H9 (cell line): ENCODE measurements around the gene TPD52L1. TPM values are rescaled to one million over a fixed set of nuclear protein-coding genes. Genes with fewer than 3 reads are reported as not detected.

Experiments used
- DNase-seq: peaks from one replicate; pipeline ENCODE4 v3.0.0-alpha.2; 2017
- H2AFZ ChIP-seq: one replicate; pipeline ENCODE4 v1.6.1; 2013; ENCODE audit warnings: mild to moderate bottlenecking, low read length, control low read depth, moderate library complexity
- H2AK5ac ChIP-seq: 2 replicates; pipeline ENCODE4 v1.6.1; 2013; ENCODE audit warnings: low read length, control low read depth, mixed read lengths; ENCODE audit not compliant: insufficient read length
- H2BK120ac ChIP-seq: one replicate; pipeline ENCODE4 v1.6.1; 2013; ENCODE audit warnings: low read depth, mild to moderate bottlenecking, low read length, control low read depth, inconsistent platforms; ENCODE audit not compliant: poor library complexity, severe bottlenecking
- H2BK12ac ChIP-seq: 2 replicates; pipeline ENCODE4 v1.6.1; 2013; ENCODE audit warnings: low read length, control low read depth, mixed read lengths, low read depth; ENCODE audit not compliant: insufficient read length
- H2BK15ac ChIP-seq: 2 replicates; pipeline ENCODE4 v1.6.1; 2013; ENCODE audit warnings: low read depth, low read length, control low read depth
- H2BK20ac ChIP-seq: one replicate; pipeline ENCODE4 v1.6.1; 2013; ENCODE audit warnings: low read depth, mild to moderate bottlenecking, low read length, control low read depth, inconsistent platforms; ENCODE audit not compliant: poor library complexity, severe bottlenecking
- H2BK5ac ChIP-seq: 2 replicates; pipeline ENCODE4 v1.6.1; 2013; ENCODE audit warnings: low read length, control low read depth, mixed read lengths; ENCODE audit not compliant: insufficient read length
- H3K14ac ChIP-seq: 2 replicates; pipeline ENCODE4 v1.6.1; 2013; ENCODE audit warnings: low read length, control low read depth; ENCODE audit not compliant: insufficient read depth
- H3K18ac ChIP-seq: 2 replicates; pipeline ENCODE4 v1.6.1; 2013; ENCODE audit warnings: low read depth, mild to moderate bottlenecking, mixed read lengths, low read length, control low read depth; ENCODE audit not compliant: insufficient read length
- H3K23ac ChIP-seq: 2 replicates; pipeline ENCODE4 v1.6.1; 2013; ENCODE audit warnings: low read length, control low read depth, mixed read lengths, low read depth; ENCODE audit not compliant: insufficient read length
- H3K23me2 ChIP-seq: 2 replicates; pipeline ENCODE4 v1.6.1; 2013; ENCODE audit warnings: low read depth, mild to moderate bottlenecking, mixed read lengths, low read length, control low read depth; ENCODE audit not compliant: insufficient read length, poor library complexity, severe bottlenecking
- H3K27ac ChIP-seq: 2 replicates; pipeline ENCODE4 v1.5.1; 2013; ENCODE audit warnings: low read length, control low read depth, mixed read lengths, low read depth; ENCODE audit not compliant: insufficient read length
- H3K27me3 ChIP-seq: 2 replicates; pipeline ENCODE4 v1.6.1; 2013; ENCODE audit warnings: low read length, control low read depth, inconsistent platforms; ENCODE audit not compliant: insufficient read depth
- H3K4ac ChIP-seq: 2 replicates; pipeline ENCODE4 v1.6.1; 2013; ENCODE audit warnings: low read depth, mild to moderate bottlenecking, control low read depth, inconsistent platforms, low read length, moderate library complexity
- H3K4me1 ChIP-seq: 2 replicates; pipeline ENCODE4 v1.6.1; 2013; ENCODE audit warnings: low read length, control low read depth, inconsistent platforms; ENCODE audit not compliant: insufficient read depth
- H3K4me2 ChIP-seq: 2 replicates; pipeline ENCODE4 v1.6.1; 2013; ENCODE audit warnings: low read length, control low read depth, mixed read lengths; ENCODE audit not compliant: insufficient read length, insufficient read depth
- H3K56ac ChIP-seq: 2 replicates; pipeline ENCODE4 v1.6.1; 2013; ENCODE audit warnings: low read depth, mild to moderate bottlenecking, mixed read lengths, low read length, control low read depth; ENCODE audit not compliant: insufficient read length
- H3K79me1 ChIP-seq: 2 replicates; pipeline ENCODE4 v1.6.1; 2013; ENCODE audit warnings: low read depth, mild to moderate bottlenecking, moderate library complexity, low read length, control low read depth, inconsistent platforms; ENCODE audit not compliant: insufficient read depth, poor library complexity, severe bottlenecking
- H3K79me2 ChIP-seq: 2 replicates; pipeline ENCODE4 v1.6.1; 2013; ENCODE audit warnings: low read length, control low read depth, inconsistent platforms; ENCODE audit not compliant: insufficient read depth
- H3K9ac ChIP-seq: 2 replicates; pipeline ENCODE4 v1.6.1; 2013; ENCODE audit warnings: low read length, control low read depth, mixed read lengths; ENCODE audit not compliant: insufficient read length; ENCODE audit errors: extremely low read depth
- H3K9me3 ChIP-seq: one replicate; pipeline ENCODE4 v1.6.1; 2013; ENCODE audit warnings: low read depth, low read length, inconsistent platforms; ENCODE audit not compliant: control insufficient read depth
- H3T11ph ChIP-seq: one replicate; pipeline ENCODE4 v1.6.1; 2013; ENCODE audit warnings: mild to moderate bottlenecking, low read length, control low read depth, inconsistent platforms
- H4K20me1 ChIP-seq: one replicate; pipeline ENCODE4 v1.6.1; 2013; ENCODE audit not compliant: control insufficient read depth, insufficient read length, insufficient read depth
- H4K5ac ChIP-seq: 2 replicates; pipeline ENCODE4 v1.6.1; 2013; ENCODE audit warnings: low read depth, mild to moderate bottlenecking, mixed read lengths, low read length, control low read depth; ENCODE audit not compliant: insufficient read length
- H4K8ac ChIP-seq: replicated peaks from 2 replicates; pipeline ENCODE4 v1.6.1; 2013; ENCODE audit warnings: low read length, control low read depth, mixed read lengths, low read depth; ENCODE audit not compliant: insufficient read length
- H4K91ac ChIP-seq: 2 replicates; pipeline ENCODE4 v1.6.1; 2013; ENCODE audit warnings: low read depth, mild to moderate bottlenecking, moderate library complexity, mixed read lengths, low read length, control low read depth; ENCODE audit not compliant: insufficient read length
- H3K27ac Mint-ChIP-seq, 3 experiments: 2 replicates in 2 of 3; 3 replicates in 1 of 3; pipeline ENCODE4 v1.8.0; 2020 to 2021; ENCODE audit warnings: mixed read lengths in 3 of 3, mild to moderate bottlenecking in 1 of 3, moderate library complexity in 1 of 3
- H3K27me3 Mint-ChIP-seq: 2 replicates; pipeline ENCODE4 v1.8.0; 2021; ENCODE audit warnings: low read depth, mild to moderate bottlenecking, moderate library complexity, mixed read lengths
- H3K36me3 Mint-ChIP-seq, 3 experiments: 2 replicates in 2 of 3; 3 replicates in 1 of 3; pipeline ENCODE4 v1.8.0; 2020 to 2021; ENCODE audit warnings: low read depth in 3 of 3, mixed read lengths in 3 of 3; ENCODE audit not compliant: insufficient read depth in 1 of 3
- H3K4me1 Mint-ChIP-seq, 2 experiments: 2 replicates each; pipeline ENCODE4 v1.8.0; 2020; ENCODE audit warnings: mixed read lengths in 2 of 2
- H3K4me3 Mint-ChIP-seq, 2 experiments: 2 replicates in 1 of 2; 3 replicates in 1 of 2; pipeline ENCODE4 v1.8.0; 2020 to 2021; ENCODE audit warnings: mild to moderate bottlenecking in 2 of 2, mixed read lengths in 2 of 2, moderate library complexity in 1 of 2
- H3K9me3 Mint-ChIP-seq, 2 experiments: 2 replicates in 1 of 2; 3 replicates in 1 of 2; pipeline ENCODE4 v1.8.0; 2020; ENCODE audit warnings: mild to moderate bottlenecking in 2 of 2, mixed read lengths in 2 of 2, moderate library complexity in 1 of 2
- WGBS: extraction: QIAGEN DNeasy Blood & Tissue Kit; methylation state at CpG from one replicate; pipeline ENCODE4 v1.1.7; 2013; ENCODE audit warnings: missing lambda C conversion rate, low lambda C conversion rate, mixed read lengths; ENCODE audit not compliant: insufficient read length; ENCODE audit errors: extremely low coverage; 5-methylcytosine and 5-hydroxymethylcytosine counted together
- total RNA-seq: library from RNA; stranded (reverse); gene quantifications from 2 replicates; pipeline ENCODE4 v1.2.1, GENCODE V29; 2021
- TF ChIP-seq, protein P1 (sequence below): fragments of 200-600 bp; sonication (generic); conservative IDR thresholded peaks from 3 replicates; pipeline ENCODE4 v1.8.0; 2021; ENCODE audit warnings: antibody characterized with exemption, mild to moderate bottlenecking

TPD52L1 gene
- total RNA-seq, 1 experiment from 2014 or later: 6.6 TPM

DNA sequence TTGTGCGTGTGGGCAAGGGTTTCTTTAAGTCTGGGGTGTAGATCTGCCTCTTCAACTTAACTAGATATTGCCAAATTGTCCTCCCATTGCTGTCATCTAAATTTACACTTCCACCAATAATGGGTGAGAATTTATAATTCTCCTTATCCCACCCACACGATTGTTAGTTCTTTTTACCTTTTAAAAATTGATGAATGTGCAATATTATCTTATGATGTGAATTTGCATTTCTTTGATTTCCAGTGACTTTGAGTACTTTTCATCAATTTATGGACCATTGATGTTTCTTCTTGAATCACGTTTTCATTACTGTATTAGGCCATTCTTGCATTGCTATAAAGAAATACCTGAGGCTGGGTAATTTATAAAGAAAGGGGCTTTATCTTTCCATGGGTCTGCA, 17.2 kb upstream of the TPD52L1 start:
- Histone ChIP-seq H2BK120ac (no peak overlapping the region), H3K4me1 (no peaks in the 10 kb centered on the region), H3K9ac (no peak overlapping the region), H2AFZ (no peak overlapping the region), H2AK5ac (no peak overlapping the region), H2BK12ac (no peak overlapping the region), H3K14ac (no peak overlapping the region), H3K79me1 (no peaks in the 10 kb centered on the region), H3K18ac (no peak overlapping the region), H4K5ac (no peak overlapping the region), H3K4ac (no peak overlapping the region), H3K4me2 (no peak overlapping the region), H2BK15ac (no peak overlapping the region), H4K20me1 (no peaks in the 10 kb centered on the region), H2BK20ac (no peak overlapping the region), H3K27me3 (no peaks in the 10 kb centered on the region), H3K56ac (no peak overlapping the region), H2BK5ac (no peak overlapping the region), H3K23me2 (no peaks in the 10 kb centered on the region), H3K23ac (no peak overlapping the region), H3T11ph (no peak overlapping the region), H4K8ac (no peak overlapping the region), H3K79me2 (no peaks in the 10 kb centered on the region), H3K9me3 (no peaks in the 10 kb centered on the region), H4K91ac (no peak overlapping the region), H3K27ac (no peak overlapping the region)
- H3K36me3 Mint-ChIP-seq: no peaks in the 10 kb centered on the region
- no peaks in the 10 kb centered on the region for H3K4me1 Mint-ChIP-seq
- no peaks in the 10 kb centered on the region for H3K9me3 Mint-ChIP-seq
- no peak overlapping the region for H3K27ac Mint-ChIP-seq
- DNase-seq: no peak
- no peaks in the 10 kb centered on the region for H3K27me3 Mint-ChIP-seq
- no CpG with 5 or more reads among the region's 3 CpGs for WGBS
- TF ChIP-seq, protein P1, sequence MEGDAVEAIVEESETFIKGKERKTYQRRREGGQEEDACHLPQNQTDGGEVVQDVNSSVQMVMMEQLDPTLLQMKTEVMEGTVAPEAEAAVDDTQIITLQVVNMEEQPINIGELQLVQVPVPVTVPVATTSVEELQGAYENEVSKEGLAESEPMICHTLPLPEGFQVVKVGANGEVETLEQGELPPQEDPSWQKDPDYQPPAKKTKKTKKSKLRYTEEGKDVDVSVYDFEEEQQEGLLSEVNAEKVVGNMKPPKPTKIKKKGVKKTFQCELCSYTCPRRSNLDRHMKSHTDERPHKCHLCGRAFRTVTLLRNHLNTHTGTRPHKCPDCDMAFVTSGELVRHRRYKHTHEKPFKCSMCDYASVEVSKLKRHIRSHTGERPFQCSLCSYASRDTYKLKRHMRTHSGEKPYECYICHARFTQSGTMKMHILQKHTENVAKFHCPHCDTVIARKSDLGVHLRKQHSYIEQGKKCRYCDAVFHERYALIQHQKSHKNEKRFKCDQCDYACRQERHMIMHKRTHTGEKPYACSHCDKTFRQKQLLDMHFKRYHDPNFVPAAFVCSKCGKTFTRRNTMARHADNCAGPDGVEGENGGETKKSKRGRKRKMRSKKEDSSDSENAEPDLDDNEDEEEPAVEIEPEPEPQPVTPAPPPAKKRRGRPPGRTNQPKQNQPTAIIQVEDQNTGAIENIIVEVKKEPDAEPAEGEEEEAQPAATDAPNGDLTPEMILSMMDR: no peak
- no peak overlapping the region for H3K4me3 Mint-ChIP-seq
